CD4-positive, alpha-beta memory T cell (primary cell): ENCODE measurements around the gene MAPK7. TPM values are rescaled to one million over a fixed set of nuclear protein-coding genes. Genes with fewer than 3 reads are reported as not detected.

Experiments used
- CTCF ChIA-PET: fragments of 350-600 bp; sonication (Branson Sonifier 250); formaldehyde crosslinking; loops from one replicate; lab custom pipeline; 2021; ENCODE audit warnings: inconsistent platforms; ENCODE audit not compliant: partially characterized antibody; lab: Charles Lee
- POLR2A ChIA-PET: fragments of 350-600 bp; sonication (Branson Sonifier 250); formaldehyde crosslinking; loops from one replicate; lab custom pipeline; 2021; ENCODE audit not compliant: partially characterized antibody; lab: Charles Lee
- DNase-seq, 5 donors: peaks; one replicate each; pipeline versions ENCODE4 v3.0.0 to v3.0.0-alpha.2; 2020 to 2022; ENCODE audit warnings: mixed read lengths in 1 of 5
- H3K27ac ChIP-seq: one replicate; pipeline ENCODE4 v1.7.0; 2013; ENCODE audit warnings: low read depth, low read length
- H3K27me3 ChIP-seq: 2 replicates; pipeline ENCODE4 v1.7.0; 2013; ENCODE audit warnings: mild to moderate bottlenecking, low read length, moderate library complexity; ENCODE audit not compliant: insufficient read depth
- H3K36me3 ChIP-seq: 2 replicates; pipeline ENCODE4 v1.7.0; 2013; ENCODE audit warnings: mild to moderate bottlenecking, low read length, moderate library complexity; ENCODE audit not compliant: insufficient read depth
- H3K4me1 ChIP-seq: 2 replicates; pipeline ENCODE4 v1.7.0; 2013; ENCODE audit warnings: mild to moderate bottlenecking, low read length, moderate library complexity; ENCODE audit not compliant: insufficient read depth
- H3K4me3 ChIP-seq, 2 donors: one replicate each; pipeline ENCODE4 v1.7.0; 2013; ENCODE audit warnings: low read length in 2 of 2, mild to moderate bottlenecking in 1 of 2
- H3K9me3 ChIP-seq, 2 donors: one replicate each; pipeline ENCODE4 v1.7.0; 2013; ENCODE audit warnings: low read length in 2 of 2, control low read depth in 1 of 2; ENCODE audit not compliant: control insufficient read depth in 1 of 2
- H3K27ac Mint-ChIP-seq, 7 donors: one replicate each; pipeline ENCODE4 v1.8.0; 2020 to 2021; ENCODE audit warnings: mixed read lengths in 7 of 7, mild to moderate bottlenecking in 6 of 7, inconsistent platforms in 3 of 7, moderate library complexity in 3 of 7
- H3K27me3 Mint-ChIP-seq, 2 donors: one replicate each; pipeline ENCODE4 v1.8.0; 2020 to 2021; ENCODE audit warnings: mixed read lengths in 2 of 2
- H3K36me3 Mint-ChIP-seq, 2 donors: one replicate each; pipeline ENCODE4 v1.8.0; 2020 to 2021; ENCODE audit warnings: mixed read lengths in 2 of 2, inconsistent platforms in 1 of 2, mild to moderate bottlenecking in 1 of 2
- H3K4me1 Mint-ChIP-seq, 4 donors: one replicate each; pipeline ENCODE4 v1.8.0; 2020 to 2021; ENCODE audit warnings: mixed read lengths in 4 of 4, mild to moderate bottlenecking in 1 of 4
- H3K4me3 Mint-ChIP-seq, 8 donors: one replicate each; pipeline ENCODE4 v1.8.0; 2020 to 2021; ENCODE audit warnings: mixed read lengths in 8 of 8, mild to moderate bottlenecking in 7 of 8, moderate library complexity in 6 of 8, inconsistent platforms in 3 of 8
- H3K9me3 Mint-ChIP-seq, 8 donors: one replicate each; pipeline ENCODE4 v1.8.0; 2020 to 2021; ENCODE audit warnings: mixed read lengths in 8 of 8, mild to moderate bottlenecking in 5 of 8, inconsistent platforms in 3 of 8, moderate library complexity in 1 of 8
- intact Hi-C: fragments of 100-400 bp; cut with micrococcal nuclease; formaldehyde crosslinking; loops from one replicate; pipeline ENCODE4 v1.15.1; 2023
- polyA plus RNA-seq, 2 donors: library from polyadenylated mRNA; unstranded; fragments of 300-500 nt; fragmentation: Illumina TruSeq; gene quantifications; one replicate each; pipeline ENCODE4 v1.2.3, GENCODE V29; 2021
- total RNA-seq, 2 experiments: library from RNA; stranded (reverse); gene quantifications; one replicate each; pipeline ENCODE4 v1.2.3, GENCODE V29; 2021

Gene MAPK7
- total and polyA plus RNA-seq, 4 experiments from 2014 or later = 2.1 to 26.2 (median 15.9) TPM

DNA sequence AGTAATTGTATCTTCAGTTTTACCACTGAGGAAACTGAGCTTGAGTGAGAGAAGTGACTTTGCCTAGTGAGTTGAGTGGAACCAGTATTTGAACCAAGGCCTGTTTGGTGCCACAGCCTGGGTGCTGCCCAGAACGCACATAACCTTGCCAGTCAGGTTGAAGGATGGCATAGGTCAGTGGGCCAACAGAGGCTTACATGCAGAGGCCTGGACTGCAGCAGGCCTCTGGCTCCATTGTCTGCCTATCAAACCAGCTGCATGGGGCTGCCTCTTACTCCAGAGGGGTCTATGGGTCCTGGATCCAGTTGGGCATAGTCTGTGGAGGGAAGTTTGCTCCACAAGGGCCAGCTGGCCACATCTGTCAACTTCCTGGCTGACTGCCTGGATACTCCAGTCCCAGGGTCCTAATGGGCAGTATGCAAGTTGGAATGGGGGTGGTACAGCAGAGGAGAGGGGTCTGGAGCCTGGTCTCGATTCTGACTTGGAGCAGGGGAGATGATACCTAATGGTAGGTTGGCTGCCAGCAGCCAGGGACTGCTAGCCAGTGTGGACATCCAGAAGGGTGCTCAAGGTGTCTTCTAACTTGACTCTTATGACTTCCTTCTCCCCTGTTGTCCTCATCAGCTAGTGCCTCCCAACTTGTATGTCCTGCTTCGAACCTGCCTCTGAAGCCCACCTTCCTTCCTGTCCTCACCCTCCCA is 21.6 kb downstream of the MAPK7 start:
- H3K36me3 ChIP-seq = no peaks in the 10 kb centered on the region
- no peaks in the 10 kb centered on the region for H3K27me3 ChIP-seq
- H3K4me1 ChIP-seq = no peaks in the 10 kb centered on the region
- H3K27ac ChIP-seq = no peak overlapping the region
- no peaks in the 10 kb centered on the region for H3K9me3 ChIP-seq
- H3K27ac Mint-ChIP-seq = no peak overlapping the region
- ChIA-PET CTCF (interaction anchor here (1.8 kb wide), 1 partner anchor 38 kb away, joined by 4 read pairs; the partner anchor contains the start of gene B9D1), POLR2A (no interaction called here)
- DNase-seq = no peak
- H3K4me3 ChIP-seq = no peak overlapping the region
- intact Hi-C loops = no loop called here
- peaks cover 2 to 3% of the 10 kb centered on the region in 2 donors for H3K27me3 Mint-ChIP-seq
- no peak overlapping the region for H3K4me3 Mint-ChIP-seq
- H3K9me3 Mint-ChIP-seq = no peaks in the 10 kb centered on the region
- no peaks in the 10 kb centered on the region for H3K36me3 Mint-ChIP-seq
- H3K4me1 Mint-ChIP-seq = no peaks in the 10 kb centered on the region

DNA sequence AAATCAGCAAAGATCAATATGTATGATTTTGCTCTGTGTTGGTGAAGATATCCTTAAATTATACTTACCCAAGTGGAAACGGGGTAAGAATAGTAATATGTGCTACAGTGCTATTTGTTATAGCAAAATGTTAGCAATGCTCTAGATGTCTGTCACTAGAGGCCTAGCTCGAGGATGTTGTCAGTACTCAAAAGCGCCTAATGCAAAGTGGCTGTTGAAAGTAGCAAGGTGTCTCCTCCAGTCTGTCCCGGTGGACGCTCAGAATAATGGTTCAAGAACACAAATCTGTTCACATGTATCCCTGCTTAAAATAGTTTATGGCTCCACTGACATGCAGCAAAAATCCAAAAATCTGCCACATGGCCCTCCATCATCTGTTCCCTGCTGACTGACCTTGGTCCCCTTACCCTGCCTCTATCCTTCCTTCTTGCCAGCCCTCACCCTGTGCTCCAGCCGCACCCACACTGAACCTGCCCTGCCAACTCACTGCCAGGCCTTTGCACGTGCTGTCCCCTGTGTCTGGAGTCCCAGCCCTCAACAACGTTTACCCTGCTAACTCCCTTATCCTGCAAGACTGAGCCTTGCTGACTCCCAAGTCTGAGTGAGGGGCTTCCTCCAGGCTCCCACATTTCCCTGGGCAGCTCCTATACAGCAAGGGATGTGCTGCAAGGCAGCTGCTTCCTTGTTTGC is 23.2 kb downstream of the MAPK7 start:
- Histone ChIP-seq H3K9me3 (no peaks in the 10 kb centered on the region), H3K36me3 (no peaks in the 10 kb centered on the region), H3K27ac (no peak overlapping the region), H3K4me1 (no peaks in the 10 kb centered on the region), H3K4me3 (no peak overlapping the region), H3K27me3 (no peaks in the 10 kb centered on the region)
- Mint-ChIP-seq H3K36me3 (no peaks in the 10 kb centered on the region), H3K4me1 (no peaks in the 10 kb centered on the region), H3K27ac (no peak overlapping the region), H3K27me3 (peaks cover 2 to 3% of the 10 kb centered on the region in 2 donors), H3K9me3 (no peaks in the 10 kb centered on the region), H3K4me3 (no peak overlapping the region)
- DNase-seq = no peak
- CTCF ChIA-PET = no interaction called here
- POLR2A ChIA-PET = no interaction called here
- intact Hi-C loops = no loop called here

DNA sequence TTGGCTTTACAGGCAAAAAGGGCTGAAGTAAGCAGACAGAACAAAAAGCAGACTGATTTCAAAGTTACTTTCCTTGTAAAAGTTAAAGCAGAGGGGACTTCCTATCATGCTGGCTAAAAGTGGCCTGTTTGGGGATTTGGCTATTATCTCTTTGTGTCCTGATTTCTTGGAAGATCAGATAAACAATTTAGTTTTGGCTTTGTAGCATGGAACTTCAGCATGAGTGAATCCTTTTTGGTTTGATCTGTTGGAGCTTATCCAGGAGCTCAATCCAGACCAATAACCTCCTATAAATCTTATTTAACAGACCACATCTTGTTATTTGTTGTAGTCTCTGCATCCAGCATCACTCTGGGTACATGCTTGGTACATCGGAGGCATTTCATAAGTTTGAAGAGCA is 23.9 kb downstream of the MAPK7 start:
- H3K36me3 Mint-ChIP-seq = no peaks in the 10 kb centered on the region
- no peaks in the 10 kb centered on the region for H3K4me1 ChIP-seq
- CTCF ChIA-PET = no interaction called here
- no peak overlapping the region for H3K4me3 ChIP-seq
- intact Hi-C loops = no loop called here
- H3K27me3 ChIP-seq = no peaks in the 10 kb centered on the region
- H3K4me1 Mint-ChIP-seq = no peaks in the 10 kb centered on the region
- no peaks in the 10 kb centered on the region for H3K36me3 ChIP-seq
- no peak overlapping the region for H3K27ac Mint-ChIP-seq
- no peak for DNase-seq
- no peak overlapping the region for H3K4me3 Mint-ChIP-seq
- H3K9me3 ChIP-seq = no peaks in the 10 kb centered on the region
- H3K27ac ChIP-seq = no peak overlapping the region
- POLR2A ChIA-PET = no interaction called here
- H3K27me3 Mint-ChIP-seq = peaks cover 2 to 3% of the 10 kb centered on the region in 2 donors
- no peaks in the 10 kb centered on the region for H3K9me3 Mint-ChIP-seq

DNA sequence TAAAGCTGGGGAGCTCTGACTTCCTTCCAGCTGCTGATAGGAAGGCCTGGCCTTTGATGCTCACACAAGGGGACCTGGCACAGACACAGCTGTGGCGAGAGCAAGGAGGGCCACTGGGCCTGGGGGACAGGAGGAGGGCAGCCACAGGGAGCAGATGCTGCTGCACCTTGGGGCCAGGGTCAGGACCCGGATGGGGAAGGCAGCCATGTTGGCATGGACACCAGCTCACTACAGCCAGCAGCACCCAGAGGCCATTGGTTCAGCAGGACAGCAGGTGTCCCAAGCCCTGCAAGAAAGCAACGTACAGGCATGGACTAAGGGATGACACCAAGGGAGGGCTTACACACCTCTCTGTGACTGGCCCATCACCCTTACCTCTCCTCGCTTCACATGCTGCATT is 24.7 kb downstream of the MAPK7 start:
- intact Hi-C loops = no loop called here
- H3K4me1 Mint-ChIP-seq = no peaks in the 10 kb centered on the region

DNA sequence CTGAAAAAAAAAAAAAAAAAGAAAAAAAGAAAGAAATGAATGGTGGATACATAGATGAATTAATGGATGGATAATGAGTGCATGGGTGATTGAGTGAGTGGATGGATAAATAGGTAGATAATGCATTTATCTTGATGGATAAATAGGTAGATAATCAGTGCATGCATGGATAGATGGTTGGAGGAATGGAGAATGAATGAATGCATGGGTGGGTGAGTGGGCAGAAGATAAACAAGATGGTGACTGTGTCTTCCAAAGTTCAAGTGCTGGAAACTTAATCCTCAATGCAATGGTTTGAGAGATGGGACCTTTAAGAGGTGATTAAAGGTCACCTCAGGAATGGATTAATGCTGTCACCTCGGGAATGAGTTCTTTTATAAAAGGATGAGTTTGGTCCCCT is 26.0 kb downstream of the MAPK7 start:
- peaks cover 2 to 3% of the 10 kb centered on the region in 2 donors for H3K27me3 Mint-ChIP-seq
- intact Hi-C loops = no loop called here
- Histone ChIP-seq H3K9me3 (no peaks in the 10 kb centered on the region), H3K36me3 (no peaks in the 10 kb centered on the region), H3K27ac (no peak overlapping the region), H3K4me1 (no peaks in the 10 kb centered on the region), H3K27me3 (no peaks in the 10 kb centered on the region), H3K4me3 (no peak overlapping the region)
- no peaks in the 10 kb centered on the region for H3K9me3 Mint-ChIP-seq
- CTCF ChIA-PET = no interaction called here
- H3K27ac Mint-ChIP-seq = no peak overlapping the region
- POLR2A ChIA-PET = no interaction called here
- no peak for DNase-seq
- no peak overlapping the region for H3K4me3 Mint-ChIP-seq
- H3K4me1 Mint-ChIP-seq = no peaks in the 10 kb centered on the region
- no peaks in the 10 kb centered on the region for H3K36me3 Mint-ChIP-seq

More for the DNA sequence above, 24.7 kb downstream of the MAPK7 start:
- no peaks in the 10 kb centered on the region for H3K4me1 ChIP-seq
- no peak overlapping the region for H3K4me3 Mint-ChIP-seq
- no peak for DNase-seq
- H3K9me3 ChIP-seq = no peaks in the 10 kb centered on the region
- no peaks in the 10 kb centered on the region for H3K9me3 Mint-ChIP-seq
- H3K27me3 Mint-ChIP-seq = peaks cover 2 to 3% of the 10 kb centered on the region in 2 donors
- no peak overlapping the region for H3K27ac ChIP-seq
- ChIA-PET CTCF (no interaction called here), POLR2A (no interaction called here)
- no peaks in the 10 kb centered on the region for H3K36me3 Mint-ChIP-seq
- no peak overlapping the region for H3K27ac Mint-ChIP-seq
- no peak overlapping the region for H3K4me3 ChIP-seq
- H3K36me3 ChIP-seq = no peaks in the 10 kb centered on the region
- no peaks in the 10 kb centered on the region for H3K27me3 ChIP-seq

DNA sequence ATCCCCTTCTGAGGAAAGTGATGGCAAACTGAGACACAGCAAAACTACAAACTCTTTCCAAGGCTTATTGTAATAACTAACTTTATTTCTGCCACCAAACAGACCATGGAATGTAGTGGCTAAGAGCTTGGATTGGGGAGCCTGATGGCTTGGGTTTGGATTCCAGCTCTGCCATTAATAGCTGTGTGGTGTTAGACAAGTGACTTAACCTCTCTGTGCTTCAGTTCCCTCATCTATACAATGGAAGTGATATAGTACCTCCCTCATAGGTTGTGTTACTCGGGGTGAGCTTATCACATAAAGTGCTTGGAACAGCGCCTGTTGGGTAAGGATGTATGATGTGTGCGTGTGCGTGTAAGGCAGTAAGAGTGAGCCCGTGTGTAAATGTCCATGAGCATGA is 26.8 kb downstream of the MAPK7 start:
- Mint-ChIP-seq H3K27me3 (peaks cover 2 to 3% of the 10 kb centered on the region in 2 donors), H3K36me3 (no peaks in the 10 kb centered on the region), H3K4me3 (no peak overlapping the region), H3K4me1 (no peaks in the 10 kb centered on the region), H3K9me3 (no peaks in the 10 kb centered on the region), H3K27ac (no peak overlapping the region)
- Histone ChIP-seq H3K4me1 (no peaks in the 10 kb centered on the region), H3K27me3 (no peaks in the 10 kb centered on the region), H3K9me3 (no peaks in the 10 kb centered on the region), H3K4me3 (no peak overlapping the region), H3K36me3 (no peaks in the 10 kb centered on the region), H3K27ac (no peak overlapping the region)
- ChIA-PET CTCF (no interaction called here), POLR2A (no interaction called here)
- DNase-seq = no peak
- intact Hi-C loops = no loop called here

DNA sequence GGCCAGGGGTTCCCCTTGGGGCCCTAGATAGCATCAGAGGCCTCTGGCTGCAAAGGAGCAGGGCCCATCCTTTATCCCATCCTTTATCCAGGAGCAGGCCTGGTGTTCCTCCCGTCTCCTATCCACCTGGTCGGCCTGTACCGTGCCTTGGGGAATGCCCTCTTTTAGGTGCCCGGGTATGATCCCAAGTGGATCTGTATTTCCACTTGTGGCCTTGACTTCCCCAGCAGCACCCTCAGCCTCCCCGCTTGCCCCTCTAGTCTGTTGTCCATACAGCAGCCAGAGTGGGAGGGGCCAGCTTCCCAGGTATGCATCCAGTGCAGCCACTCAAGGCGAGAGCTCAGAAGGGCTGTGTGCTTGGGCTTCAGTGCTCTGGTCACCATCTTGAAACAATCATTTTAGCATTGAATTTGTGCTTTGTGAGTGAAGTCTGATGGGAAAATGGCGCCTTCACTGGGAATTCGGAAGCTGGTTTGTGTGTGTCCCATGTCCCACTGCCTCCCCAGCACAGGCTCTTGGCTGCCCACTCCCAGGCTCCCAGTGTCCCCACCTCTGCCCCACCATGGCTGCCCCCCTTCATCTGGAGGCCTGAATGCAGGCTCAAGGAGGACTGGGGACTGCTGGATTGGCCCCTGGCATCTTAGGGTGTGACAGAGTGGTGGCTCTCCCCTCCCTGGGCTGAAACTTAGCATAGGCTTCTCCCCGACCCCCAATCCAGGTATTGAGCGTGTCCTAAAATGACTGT is 29.5 kb downstream of the MAPK7 start:
- Histone ChIP-seq H3K9me3 (no peaks in the 10 kb centered on the region), H3K27ac (no peak overlapping the region), H3K4me1 (no peaks in the 10 kb centered on the region), H3K4me3 (no peak overlapping the region), H3K36me3 (no peaks in the 10 kb centered on the region), H3K27me3 (no peaks in the 10 kb centered on the region)
- peaks cover 0 to 1% of the 10 kb centered on the region in 2 donors for H3K27me3 Mint-ChIP-seq
- intact Hi-C loops = no loop called here
- H3K4me3 Mint-ChIP-seq = no peak overlapping the region
- DNase-seq = no peak
- CTCF ChIA-PET = no interaction called here
- no peaks in the 10 kb centered on the region for H3K9me3 Mint-ChIP-seq
- H3K36me3 Mint-ChIP-seq = no peaks in the 10 kb centered on the region
- POLR2A ChIA-PET = no interaction called here
- H3K4me1 Mint-ChIP-seq = no peaks in the 10 kb centered on the region
- no peak overlapping the region for H3K27ac Mint-ChIP-seq
